Gastroesophageal sphincter (tissue), 3 donors: ENCODE results near the gene CTPS2.

ENCODE experiments used
- POLR2A ChIP-seq, 2 donors: fragments of 450-650 bp; IDR thresholded peaks; one replicate each; pipeline ENCODE4 v1.6.1; 2017; ENCODE audit warnings: antibody characterized with exemption in 2 of 2, mild to moderate bottlenecking in 2 of 2, moderate library complexity in 1 of 2
- TF ChIP-seq, protein P1 (sequence below), 4 experiments: fragments of 200-600 bp in 2 of 4; fragments of 450-650 bp in 2 of 4; sonication (generic) in 1 of 4; IDR thresholded peaks; one replicate each; pipeline ENCODE4 v1.5.1; 2017 to 2019; ENCODE audit warnings: antibody characterized with exemption in 4 of 4, mild to moderate bottlenecking in 2 of 4, moderate library complexity in 2 of 4

DNA sequence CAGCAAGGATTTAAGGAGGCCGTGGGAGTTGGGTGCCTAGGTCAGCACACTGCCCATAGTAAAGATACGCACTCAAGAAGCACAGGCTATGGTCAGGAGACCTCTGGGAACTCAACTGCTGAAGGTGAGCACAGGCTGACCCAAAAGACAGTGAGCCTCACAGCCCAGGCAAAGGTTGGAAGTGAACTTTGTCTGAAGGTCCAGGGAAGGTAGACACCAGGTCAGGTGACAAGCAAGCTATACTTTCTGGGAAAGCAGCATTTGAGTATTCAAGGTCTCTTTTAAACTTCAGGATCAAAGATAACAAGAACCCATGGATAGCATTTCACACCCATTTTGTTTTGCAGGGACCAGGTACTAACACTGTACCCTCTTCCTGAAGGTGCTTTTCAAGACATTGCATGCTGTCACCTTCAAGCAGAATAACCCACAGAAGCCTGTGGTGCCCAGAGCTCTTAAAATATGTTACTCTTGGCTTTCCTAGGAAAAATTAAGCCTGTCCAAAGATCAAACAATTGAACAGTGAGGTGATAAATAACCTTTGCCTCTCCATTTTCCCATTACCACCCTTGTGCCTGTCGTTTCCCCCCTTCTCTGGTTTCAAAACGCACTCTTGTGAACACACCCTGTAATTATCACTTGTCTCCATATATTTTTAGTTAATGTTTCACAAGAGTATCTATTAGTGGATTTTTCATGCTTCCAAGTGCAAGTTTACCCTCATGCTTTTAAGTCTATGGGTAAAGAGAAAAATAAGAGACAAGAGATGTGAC, 65.9 kb downstream of the CTPS2 start:
- TF ChIP-seq, protein P1, sequence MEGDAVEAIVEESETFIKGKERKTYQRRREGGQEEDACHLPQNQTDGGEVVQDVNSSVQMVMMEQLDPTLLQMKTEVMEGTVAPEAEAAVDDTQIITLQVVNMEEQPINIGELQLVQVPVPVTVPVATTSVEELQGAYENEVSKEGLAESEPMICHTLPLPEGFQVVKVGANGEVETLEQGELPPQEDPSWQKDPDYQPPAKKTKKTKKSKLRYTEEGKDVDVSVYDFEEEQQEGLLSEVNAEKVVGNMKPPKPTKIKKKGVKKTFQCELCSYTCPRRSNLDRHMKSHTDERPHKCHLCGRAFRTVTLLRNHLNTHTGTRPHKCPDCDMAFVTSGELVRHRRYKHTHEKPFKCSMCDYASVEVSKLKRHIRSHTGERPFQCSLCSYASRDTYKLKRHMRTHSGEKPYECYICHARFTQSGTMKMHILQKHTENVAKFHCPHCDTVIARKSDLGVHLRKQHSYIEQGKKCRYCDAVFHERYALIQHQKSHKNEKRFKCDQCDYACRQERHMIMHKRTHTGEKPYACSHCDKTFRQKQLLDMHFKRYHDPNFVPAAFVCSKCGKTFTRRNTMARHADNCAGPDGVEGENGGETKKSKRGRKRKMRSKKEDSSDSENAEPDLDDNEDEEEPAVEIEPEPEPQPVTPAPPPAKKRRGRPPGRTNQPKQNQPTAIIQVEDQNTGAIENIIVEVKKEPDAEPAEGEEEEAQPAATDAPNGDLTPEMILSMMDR (IDR thresholded peaks at IDR 0.05): no peak
- TF ChIP-seq POLR2A (IDR thresholded peaks at IDR 0.05): no peak
